ENCODE results near the gene GDA. TPM values are rescaled to one million over a fixed set of nuclear protein-coding genes. Genes with fewer than 3 reads are reported as not detected.

GDA gene
- total RNA-seq, 1 experiment from 2014 or later = 142 TPM

GRCh38 chr9:72292256-72292682, 143.0 kb downstream of the GDA start:
- Histone ChIP-seq H3F3A (ENCODE audit: insufficient read depth, low read depth) (peaks cover 17% of the 10 kb centered on the region; the same call in 1 of the 2 replicates), H3K36me3 (ENCODE audit: low read depth) (no peaks in the 10 kb centered on the region), H3K79me2 (ENCODE audit: low read depth) (no peaks in the 10 kb centered on the region), H3K4me3 (no peak overlapping the region), H3K27me3 (ENCODE audit: insufficient read depth, low read depth) (no peaks in the 10 kb centered on the region), H3K4me1 (replicated peaks; ENCODE audit: insufficient read depth) (peaks cover 26% of the 10 kb centered on the region), H3K9me3 (ENCODE audit: insufficient read depth, low read depth) (peaks cover 9% of the 10 kb centered on the region; the same call in 1 of the 2 replicates), H3K27ac (no peak overlapping the region), H2AFZ (no peak overlapping the region), H4K20me1 (ENCODE audit: insufficient read depth) (no peaks in the 10 kb centered on the region), H3K9me2 (ENCODE audit: insufficient read depth) (no peaks in the 10 kb centered on the region), H3K4me2 (peak overlapping the region; percentile 6; the same call in 1 of the 2 replicates)
- POLR2A ChIA-PET (ENCODE audit: unreplicated experiment) = interaction anchor here (0.6 to 0.7 kb wide), 3 partner anchors 63 to 285 kb away, joined by 3 to 5 read pairs (median 5); no protein-coding TSS in a partner anchor
- CTCF ChIA-PET = interaction anchor here (0.6 to 1.6 kb wide), 3 partner anchors 59 to 530 kb away, joined by 3 to 6 read pairs (median 6); no protein-coding TSS in a partner anchor
- BruUV-seq (replicated peaks) = no TSS peak
- no peak for TF ChIP-seq EZH2 (IDR thresholded peaks at IDR 0.05; ENCODE audit: low read depth)
- TF ChIP-seq CTCF (conservative IDR thresholded peaks at IDR 0.05) = peak; percentile 71
- intact Hi-C loops (cut with micrococcal nuclease; ENCODE audit: unreplicated experiment) = loop anchor here (2.0 to 5.0 kb wide), 3 partner anchors 60 to 285 kb away; partner anchors contain the start of gene ZFAND5
- DNase-seq = no peak

DNA sequence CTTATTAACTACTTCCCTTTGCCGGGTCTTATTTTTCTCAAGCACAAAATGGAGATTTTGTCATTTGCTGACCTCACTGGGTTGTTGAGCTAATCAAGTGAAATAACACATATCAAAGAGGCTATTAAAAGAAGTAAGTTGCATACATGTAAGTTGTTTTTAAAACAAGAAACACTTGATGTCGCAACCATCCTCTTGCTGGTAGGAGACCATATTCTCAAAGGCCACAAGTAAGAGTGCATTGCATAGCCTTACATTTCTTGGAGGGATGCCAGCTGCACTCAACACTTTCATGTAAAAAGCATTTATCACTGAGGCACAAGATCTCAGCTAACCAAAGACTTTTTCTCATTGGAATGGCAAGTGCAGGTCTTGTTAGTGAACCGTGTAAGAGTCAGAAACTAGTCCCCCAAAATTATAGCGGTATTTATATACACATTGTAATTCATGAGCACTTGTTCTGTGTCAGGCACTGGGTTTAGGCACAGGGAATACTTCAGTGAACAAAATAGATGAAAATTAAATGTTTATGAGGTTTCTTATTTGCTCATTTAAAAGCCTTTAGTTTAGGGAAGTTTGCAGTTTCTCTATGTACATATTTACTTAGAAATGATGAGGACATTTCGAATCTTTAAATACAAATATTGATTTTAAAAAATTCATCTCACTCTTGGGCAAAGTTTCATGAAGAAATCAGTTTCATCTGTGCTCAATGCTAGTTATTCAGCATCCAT, 143.8 kb downstream of the GDA start:
- H3K9me2 ChIP-seq (ENCODE audit: insufficient read depth) = no peaks in the 10 kb centered on the region
- CTCF ChIA-PET = interaction anchor here (0.6 to 1.6 kb wide), 3 partner anchors 58 to 529 kb away, joined by 3 to 6 read pairs (median 6); no protein-coding TSS in a partner anchor
- peaks cover 17% of the 10 kb centered on the region; the same call in 1 of the 2 replicates for H3F3A ChIP-seq (ENCODE audit: insufficient read depth, low read depth)
- H2AFZ ChIP-seq = no peak overlapping the region
- H3K36me3 ChIP-seq (ENCODE audit: low read depth) = no peaks in the 10 kb centered on the region
- TF ChIP-seq CTCF (conservative IDR thresholded peaks at IDR 0.05) (no peak), EZH2 (IDR thresholded peaks at IDR 0.05; ENCODE audit: low read depth) (no peak)
- H4K20me1 ChIP-seq (ENCODE audit: insufficient read depth) = no peaks in the 10 kb centered on the region
- no peak overlapping the region for H3K4me3 ChIP-seq
- H3K27me3 ChIP-seq (ENCODE audit: insufficient read depth, low read depth) = no peaks in the 10 kb centered on the region
- DNase-seq = peak in 1 of 2 experiments; percentile 11
- no TSS peak for BruUV-seq (replicated peaks)
- peak overlapping the region; percentile 6; the same call in 1 of the 2 replicates for H3K4me2 ChIP-seq
- intact Hi-C loops (cut with micrococcal nuclease; ENCODE audit: unreplicated experiment) = loop anchor here (1.0 to 5.0 kb wide), 5 partner anchors 59 to 299 kb away; partner anchors contain the start of gene ZFAND5
- POLR2A ChIA-PET (ENCODE audit: unreplicated experiment) = interaction anchor here (0.6 kb wide), 4 partner anchors 62 to 299 kb away, joined by 3 to 6 read pairs (median 4); no protein-coding TSS in a partner anchor
- H3K9me3 ChIP-seq (ENCODE audit: insufficient read depth, low read depth) = peaks cover 9% of the 10 kb centered on the region; the same call in 1 of the 2 replicates
- peaks cover 26% of the 10 kb centered on the region for H3K4me1 ChIP-seq (replicated peaks; ENCODE audit: insufficient read depth)
- no peaks in the 10 kb centered on the region for H3K79me2 ChIP-seq (ENCODE audit: low read depth)
- H3K27ac ChIP-seq = no peak overlapping the region

- TF ChIP-seq CTCF (conservative IDR thresholded peaks at IDR 0.05) = no peak
- no peak for TF ChIP-seq EZH2 (IDR thresholded peaks at IDR 0.05; ENCODE audit: low read depth)
- ChIA-PET CTCF (interaction anchor here (0.6 to 0.8 kb wide), 2 partner anchors 31 to 152 kb away, joined by 3 to 8 read pairs; no protein-coding TSS in a partner anchor), POLR2A (ENCODE audit: unreplicated experiment) (interaction anchor here (0.6 to 0.7 kb wide), 2 partner anchors 20 to 83 kb away, joined by 3 to 19 read pairs; no protein-coding TSS in a partner anchor)
- Histone ChIP-seq H3K79me2 (ENCODE audit: low read depth) (no peaks in the 10 kb centered on the region), H3K36me3 (ENCODE audit: low read depth) (no peaks in the 10 kb centered on the region), H3K4me1 (replicated peaks; ENCODE audit: insufficient read depth) (peaks cover 26% of the 10 kb centered on the region), H3K27ac (peak overlapping the region; percentile 52), H2AFZ (no peak overlapping the region), H3K9me3 (ENCODE audit: insufficient read depth, low read depth) (peaks cover 6% of the 10 kb centered on the region; the same call in 1 of the 2 replicates), H3K4me3 (no peak overlapping the region), H3K9me2 (ENCODE audit: insufficient read depth) (no peaks in the 10 kb centered on the region), H3K27me3 (ENCODE audit: insufficient read depth, low read depth) (no peaks in the 10 kb centered on the region), H3F3A (ENCODE audit: insufficient read depth, low read depth) (peaks cover 17% of the 10 kb centered on the region; the same call in 1 of the 2 replicates), H3K4me2 (0 out of 2 replicates have a peak overlapping the region, but pooled peaks have one; percentile 18), H4K20me1 (ENCODE audit: insufficient read depth) (no peaks in the 10 kb centered on the region)
- intact Hi-C loops (cut with micrococcal nuclease; ENCODE audit: unreplicated experiment) = loop anchor here (5.0 kb wide), 2 partner anchors 57 to 282 kb away; no protein-coding TSS in a partner anchor
- peak in 1 of 2 experiments; percentile 42 for DNase-seq
- no TSS peak for BruUV-seq (replicated peaks)
Observed at GRCh38 chr9:72294936-72295335, 145.7 kb downstream of the GDA start.
